GM21423 (cell line): ENCODE data around the gene CORO1A.
"Not testable (repeated sequence)": the region's sequence is repeated elsewhere in the genome, so short reads cannot be mapped to it uniquely, and the experiment has no call there.

ENCODE experiments used
- ATAC-seq: cut with Tn5 transposase; IDR thresholded peaks from one replicate; pipeline ENCODE4 v1.9.1; 2021; ENCODE audit warnings: mild to moderate bottlenecking, moderate library complexity; ENCODE audit not compliant: unreplicated experiment

Gene CORO1A

GRCh38 chr16:30199608-30200343 lies 16.4 kb downstream of the CORO1A start:
- not testable (repeated sequence) for ATAC-seq

DNA sequence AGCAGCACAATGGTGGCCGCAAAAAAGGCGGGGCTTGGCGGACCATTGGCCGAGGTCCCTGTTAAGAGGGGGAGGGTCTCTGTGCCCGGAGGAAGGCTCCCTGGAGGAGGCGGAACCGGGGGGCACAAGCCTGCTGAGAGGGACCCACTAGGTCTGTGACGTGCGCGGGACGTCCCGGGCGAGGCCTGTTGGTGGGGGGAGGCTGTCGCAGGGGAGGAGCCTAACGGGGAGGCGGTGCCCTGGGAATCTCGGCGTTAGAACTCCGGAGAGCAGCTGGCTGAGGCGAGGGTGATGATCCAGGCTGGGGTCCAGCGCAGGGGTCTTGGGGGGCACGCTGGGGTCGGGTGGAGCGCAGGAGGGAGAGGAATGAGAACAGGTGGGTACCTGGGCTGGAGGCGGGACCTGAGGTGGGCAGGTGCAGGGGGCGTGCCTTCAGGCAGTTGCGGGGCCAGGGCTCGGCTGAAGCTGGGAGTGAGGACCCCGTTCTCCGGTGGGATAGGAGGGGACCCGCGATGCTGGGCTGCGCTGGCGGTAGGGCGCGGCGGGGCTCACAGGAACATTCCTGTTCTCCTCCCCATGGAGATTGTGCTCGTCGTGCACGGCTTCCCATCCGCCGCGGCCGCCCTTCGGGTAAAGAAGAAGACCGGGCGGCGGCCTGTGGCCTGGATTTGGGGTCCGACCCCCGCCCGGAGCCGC lies 22.3 kb downstream of the CORO1A start:
- not testable (repeated sequence) for ATAC-seq

DNA sequence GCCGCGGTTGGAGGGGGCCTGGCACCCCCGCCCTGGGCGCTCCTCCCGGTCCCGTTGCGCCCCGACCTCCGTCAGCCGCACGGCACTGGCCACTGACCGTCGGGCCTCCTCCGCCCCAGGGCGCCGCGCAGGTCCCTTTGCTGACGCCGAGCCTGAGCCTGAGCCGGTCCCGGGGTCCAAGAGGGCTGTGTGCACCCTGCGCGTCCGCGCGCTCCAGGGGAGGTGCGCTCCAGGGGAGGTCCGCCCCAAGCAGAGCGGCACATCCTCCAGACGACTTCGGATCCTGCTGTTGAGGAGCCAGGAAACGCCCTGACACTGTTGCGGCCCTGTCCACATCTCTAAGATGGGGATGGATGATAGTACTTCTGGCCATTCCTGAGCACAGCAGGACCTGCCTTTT lies 22.9 kb downstream of the CORO1A start:
- not testable (repeated sequence) for ATAC-seq

DNA sequence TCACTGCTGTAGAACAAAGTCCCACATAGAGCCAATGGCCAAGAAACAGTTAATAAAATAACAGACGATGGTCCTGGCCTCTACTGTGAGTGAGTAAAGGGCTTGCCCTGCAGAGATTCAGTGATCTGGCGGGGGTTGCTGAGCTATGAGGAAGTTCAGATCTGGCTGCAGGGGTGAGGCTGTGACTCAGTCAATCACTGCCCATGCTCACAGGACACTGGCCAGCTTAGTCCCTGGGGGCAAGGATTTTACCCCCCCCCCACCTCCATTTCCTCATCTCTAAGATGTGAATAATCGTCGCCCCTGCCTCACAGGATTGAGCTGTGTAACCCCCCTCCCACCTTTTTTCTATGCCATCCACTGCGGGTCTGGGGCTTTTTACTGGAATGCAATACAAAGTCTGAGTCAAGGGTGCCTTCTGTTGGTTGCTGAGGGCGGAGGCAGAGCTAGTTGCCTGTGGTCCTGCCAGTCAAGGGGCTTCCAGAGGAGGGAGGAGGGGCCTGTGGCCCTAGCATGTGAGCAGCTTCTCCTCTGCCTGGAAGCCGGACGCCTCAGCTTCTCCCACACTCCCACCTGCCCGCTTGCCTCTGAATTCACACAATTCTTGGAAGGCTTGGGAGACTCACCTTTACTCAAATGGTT lies 23.8 kb downstream of the CORO1A start:
- not testable (repeated sequence) for ATAC-seq

GRCh38 chr16:30209032-30209431 lies 25.6 kb downstream of the CORO1A start:
- not testable (repeated sequence) for ATAC-seq

- ATAC-seq: not testable (repeated sequence)
Observed at GRCh38 chr16:30211414-30211813, 28.0 kb downstream of the CORO1A start.

DNA sequence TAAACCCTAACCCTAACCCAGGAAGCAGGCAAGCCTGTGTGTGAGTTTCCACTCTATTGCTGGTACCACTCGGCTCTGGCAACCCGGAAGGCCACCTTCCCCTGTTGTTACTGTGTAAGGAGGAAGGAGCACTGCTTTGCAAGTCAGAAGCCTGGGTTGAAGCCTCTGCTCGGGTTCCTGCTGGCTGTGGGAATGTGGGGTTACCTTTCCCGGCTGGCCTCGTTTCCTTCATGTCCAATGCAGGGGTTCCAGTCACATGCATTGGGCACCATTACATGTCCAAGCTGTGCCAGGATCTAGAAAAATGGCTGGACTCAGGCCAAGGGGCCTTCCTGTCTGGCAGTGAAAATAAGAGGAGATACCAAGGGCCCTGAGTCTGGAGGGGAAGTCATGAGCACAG lies 33.7 kb downstream of the CORO1A start:
- not testable (repeated sequence) for ATAC-seq
